NCI-H1092 (cell line): ENCODE data around the gene SFXN5.
"Not testable (repeated sequence)": the region's sequence is repeated elsewhere in the genome, so short reads cannot be mapped to it uniquely, and the experiment has no call there.

Source experiments
- DNase-seq: peaks from one replicate; lab custom pipeline; 2025; lab: John Stamatoyannopoulos, UW

Gene SFXN5

DNA sequence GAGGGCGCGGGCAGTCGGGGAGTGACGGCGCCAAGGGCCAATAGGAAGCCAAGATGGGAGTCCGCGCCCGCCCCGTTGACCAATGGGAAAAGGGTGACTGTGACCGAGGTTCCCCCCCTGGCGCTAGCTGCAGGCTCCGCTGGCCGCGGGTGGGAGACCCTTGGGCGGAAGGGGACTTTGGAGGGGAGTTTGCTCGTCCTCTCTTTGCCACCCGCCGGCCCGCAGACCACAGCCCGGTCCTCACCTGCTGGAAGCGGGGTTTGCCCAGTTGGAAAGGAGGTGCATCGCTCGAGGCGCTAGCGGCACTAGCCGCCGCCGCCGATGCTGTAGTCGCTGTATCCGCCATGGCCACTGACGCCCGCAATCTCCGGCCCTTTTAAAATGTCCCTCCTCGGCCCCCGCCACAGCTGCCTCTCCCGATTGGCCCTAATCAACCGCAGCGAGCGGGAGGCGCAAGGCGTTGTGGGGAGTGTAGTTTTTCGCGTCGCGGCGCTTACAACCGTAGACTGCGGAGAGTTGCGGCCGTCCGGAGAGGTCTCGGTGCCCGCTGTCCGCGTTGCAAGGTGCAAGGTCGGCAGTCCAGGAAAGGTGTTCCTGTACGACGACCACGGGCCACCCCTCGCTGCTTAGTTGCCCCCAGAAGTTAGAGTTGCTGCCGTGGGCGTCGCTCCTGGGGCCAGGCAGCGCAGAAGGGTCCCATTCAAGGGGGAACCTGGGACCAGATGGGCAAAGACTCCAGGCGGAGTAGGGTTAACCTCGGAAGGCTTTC lies at the start of gene SFXN5:
Gene SFXN5, minus strand, starts transcription at position 353 of the 769 bp plus-strand sequence. Its CDS starts 7 bp downstream, at position 346.
- DNase-seq, result peak; percentile 88

DNA sequence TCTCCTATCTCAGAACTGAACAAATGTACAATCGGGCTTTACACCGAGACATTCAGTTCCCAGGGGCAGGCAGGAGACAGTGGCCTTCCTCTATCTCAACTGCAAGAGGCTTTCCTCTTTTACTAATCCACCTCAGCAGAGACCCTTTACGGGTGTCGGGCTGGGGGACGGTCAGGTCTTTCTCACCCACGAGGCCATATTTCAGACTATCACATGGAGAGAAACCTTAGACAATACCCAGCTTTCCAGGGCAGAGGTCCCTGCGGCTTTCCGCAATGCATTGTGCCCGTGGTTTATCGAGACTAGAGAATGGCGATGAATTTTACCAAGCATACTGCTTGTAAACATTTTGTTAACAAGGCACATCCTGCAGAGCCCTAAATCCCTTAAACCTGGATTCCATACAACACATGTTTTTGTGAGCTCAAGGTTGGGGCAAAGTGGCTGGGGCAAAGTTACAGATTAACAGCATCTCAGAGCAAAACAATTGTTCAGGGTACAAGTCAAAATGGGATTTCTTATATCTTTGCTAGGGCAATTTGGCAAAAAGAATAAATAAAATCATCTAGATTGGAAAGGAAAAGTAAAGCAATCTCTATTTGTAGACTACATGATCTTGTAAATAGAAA lies 48.2 kb upstream of the SFXN5 start:
- not testable (repeated sequence) for DNase-seq

DNA sequence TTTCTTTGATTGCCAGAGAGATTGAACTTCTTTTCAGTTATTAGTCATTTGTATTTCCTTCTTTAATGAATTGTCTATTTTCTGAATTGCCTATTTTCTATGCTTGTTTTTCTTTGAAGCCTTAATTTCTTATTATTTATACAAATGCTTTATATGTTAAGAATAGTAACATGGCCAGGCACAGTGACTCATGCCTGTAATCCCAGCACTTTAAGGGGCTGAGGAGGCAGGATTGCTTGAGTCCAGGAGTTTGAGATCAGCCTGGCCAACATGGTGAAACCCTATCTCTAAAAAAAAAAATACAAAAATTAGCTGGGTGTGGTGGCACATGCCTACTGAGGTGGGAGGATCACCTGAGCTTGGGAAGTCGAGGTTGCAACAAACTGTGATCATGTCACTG lies 45.9 kb upstream of the SFXN5 start:
- DNase-seq, result no peak

DNA sequence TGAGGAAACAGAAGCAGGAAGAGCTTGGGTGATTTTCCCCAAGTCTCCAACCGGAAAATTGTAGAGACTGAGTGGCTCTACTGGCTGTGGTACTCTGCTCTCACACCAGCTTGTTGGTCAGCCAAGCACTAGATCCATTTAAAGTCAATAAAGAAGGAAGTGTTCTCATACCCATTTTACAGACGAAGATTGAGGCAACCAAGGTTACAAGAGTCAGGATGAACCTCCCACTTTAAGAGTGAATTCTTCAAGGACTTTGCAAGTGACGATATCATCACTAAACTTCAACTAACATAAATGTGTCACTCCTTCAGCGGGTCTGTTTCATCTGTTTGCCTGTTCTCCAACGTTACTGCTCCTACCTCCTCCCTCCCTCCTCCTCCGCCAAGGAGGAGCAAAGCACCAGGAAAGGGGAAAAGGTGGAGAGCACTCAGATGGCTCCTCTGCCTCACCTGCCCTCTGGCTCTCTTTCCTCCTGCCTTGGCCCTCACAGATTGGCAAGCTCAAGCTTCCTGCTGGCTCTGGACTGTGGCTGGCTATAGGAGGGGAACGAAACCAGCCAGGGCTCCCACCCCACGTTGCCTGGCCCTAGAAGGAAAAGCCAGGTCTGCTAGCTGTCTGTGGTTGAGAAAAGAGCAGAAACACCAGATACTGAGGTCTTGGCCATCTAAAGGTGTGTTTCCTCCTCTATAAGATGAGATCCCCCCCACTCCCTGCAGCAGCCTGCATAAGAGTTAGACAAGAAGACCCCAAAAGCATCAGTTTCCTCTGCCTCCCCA lies 44.9 kb upstream of the SFXN5 start:
- DNase-seq, result no peak

DNA sequence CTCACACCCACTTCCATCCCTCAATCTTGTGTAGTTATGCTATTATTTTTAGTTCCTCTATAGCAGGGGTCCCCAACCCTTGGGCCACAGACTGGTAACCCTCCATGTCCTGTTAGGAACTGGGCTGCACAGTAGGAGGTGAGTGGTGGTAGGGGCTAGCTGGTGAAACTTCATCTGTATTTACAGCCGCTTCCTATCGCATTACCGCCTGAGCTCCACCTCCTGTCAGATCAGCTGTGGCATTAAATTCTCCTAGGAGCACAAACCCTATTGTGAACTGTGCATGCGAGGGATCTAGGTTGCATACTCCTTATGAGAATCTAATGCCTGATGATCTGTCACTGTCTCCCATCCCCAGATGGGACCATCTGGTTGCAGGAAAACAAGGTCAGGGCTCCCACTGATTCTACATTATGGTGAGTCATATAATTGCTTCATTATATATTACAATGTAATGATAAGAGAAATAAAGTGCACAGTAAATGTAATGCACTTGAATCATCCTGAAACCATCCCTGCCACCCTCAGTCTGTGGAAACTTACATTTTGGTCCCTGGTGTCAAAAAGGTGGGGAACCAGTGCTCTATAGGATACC lies 42.9 kb upstream of the SFXN5 start:
- no peak for DNase-seq

GRCh38 chr2:73112913-73113854 lies 41.7 kb upstream of the SFXN5 start, which contains the start of gene RAB11FIP5:
RAB11FIP5 (minus strand) TSS chr2:73112948; CDS start chr2:73112777, 171 bp downstream.
- no peak for DNase-seq

- DNase-seq, result no peak
Measured at GRCh38 chr2:73112026-73112912, 40.8 kb upstream of the SFXN5 start.

DNA sequence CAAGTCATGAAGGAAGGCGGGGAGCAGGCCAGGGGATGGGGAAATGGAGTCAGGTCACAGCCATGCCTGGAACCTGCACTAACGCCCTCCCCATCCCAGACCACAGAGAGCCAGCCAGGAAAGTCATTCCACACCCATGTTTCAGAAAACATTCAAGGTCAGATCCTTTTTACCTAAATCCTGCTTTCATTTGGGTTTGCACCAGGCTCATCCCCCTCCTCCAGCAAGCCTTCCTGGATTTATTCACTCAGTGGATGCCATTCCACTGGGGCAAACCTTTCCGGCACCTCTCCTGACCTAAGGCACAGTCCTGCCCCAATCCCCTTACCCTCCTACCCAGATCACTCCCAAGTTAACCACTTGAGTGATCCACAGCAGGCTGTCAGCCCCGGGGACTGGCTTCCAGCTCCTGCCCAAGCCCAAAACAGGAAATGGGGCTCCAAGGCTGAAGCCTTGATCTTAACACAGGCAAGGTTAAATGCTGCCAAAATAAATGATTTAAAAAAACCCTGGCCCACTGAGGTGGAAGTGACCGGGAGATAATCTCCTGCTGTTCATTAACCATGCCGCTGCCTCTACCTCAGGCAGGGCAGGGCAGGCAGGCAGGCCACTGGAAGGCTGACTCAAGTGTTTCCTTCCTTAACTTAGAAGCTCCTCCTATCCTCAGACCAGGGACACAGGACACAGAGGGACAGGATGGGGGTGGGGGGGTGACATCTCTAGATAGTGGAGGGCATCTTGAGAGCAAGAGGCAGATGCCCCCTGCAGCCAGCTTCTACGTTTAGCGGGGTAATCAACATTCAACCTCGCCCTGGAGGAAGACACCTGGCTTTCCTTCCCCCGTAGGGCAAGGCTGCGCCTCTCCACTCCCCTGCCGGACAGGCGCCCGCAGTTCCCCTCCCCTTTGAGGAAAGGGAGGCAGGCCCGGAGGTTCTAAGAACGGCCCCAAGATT lies 39.8 kb upstream of the SFXN5 start:
- no peak for DNase-seq

GRCh38 chr2:73110168-73111072 lies 38.9 kb upstream of the SFXN5 start:
- no peak for DNase-seq

- no peak for DNase-seq
Measured at GRCh38 chr2:73109431-73110167, 38.1 kb upstream of the SFXN5 start.

DNA sequence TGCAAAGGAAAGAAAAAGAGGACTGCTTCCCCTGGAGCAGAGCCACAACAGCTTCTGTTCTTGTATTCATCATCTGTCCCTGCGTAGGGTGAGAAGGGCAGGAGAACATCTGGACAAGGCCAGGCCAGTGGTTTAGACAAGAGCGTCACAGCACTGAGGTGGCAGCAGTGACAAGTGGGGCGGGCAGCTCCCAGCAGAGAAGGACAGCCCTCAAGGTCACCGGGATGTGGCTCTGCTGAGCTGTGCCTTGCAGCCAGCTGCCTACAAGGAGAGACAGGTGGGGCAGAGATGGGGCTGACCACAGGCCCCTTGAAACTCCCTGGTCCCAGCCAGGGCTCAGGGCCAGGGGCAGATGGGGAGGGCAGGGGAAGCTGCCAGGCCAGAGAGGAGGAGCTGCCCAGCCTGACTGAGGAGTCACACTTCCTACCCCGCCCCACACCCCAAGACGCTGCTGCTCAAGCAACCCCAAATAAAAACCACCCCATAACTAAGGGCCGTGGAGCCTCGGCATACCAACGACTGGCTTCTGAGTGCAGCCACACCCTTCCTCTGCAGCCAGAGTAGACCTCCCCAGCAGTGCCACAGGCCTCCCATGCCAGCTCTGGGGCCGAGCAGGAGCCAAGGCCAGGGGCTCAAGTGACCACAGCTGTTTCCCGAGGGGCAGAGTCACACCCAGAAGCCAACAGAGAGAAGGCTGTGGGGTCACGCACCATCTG lies 35.9 kb upstream of the SFXN5 start:
- no peak for DNase-seq

DNA sequence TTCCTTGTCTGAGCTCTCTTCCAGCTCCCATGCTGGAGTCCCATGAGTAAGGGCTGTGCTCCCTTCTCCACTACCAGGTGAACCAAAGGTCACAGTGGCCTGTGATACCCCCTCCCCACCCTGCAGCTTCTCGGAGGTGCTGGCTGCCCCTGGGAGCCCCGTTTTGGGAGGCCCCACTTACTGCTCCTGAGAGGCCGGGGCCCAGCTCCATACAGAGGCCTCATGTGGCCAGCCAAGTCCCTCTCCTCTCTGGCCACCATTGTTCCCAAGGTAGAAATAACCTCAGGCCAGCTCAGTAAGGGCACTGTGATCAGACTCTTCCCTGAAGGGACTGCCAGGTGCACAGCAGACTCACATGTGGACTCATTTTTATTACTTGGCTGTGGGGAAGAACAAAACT lies 35.3 kb upstream of the SFXN5 start:
- DNase-seq, result no peak

- no peak for DNase-seq
Measured at GRCh38 chr2:73105511-73105971, 34.0 kb upstream of the SFXN5 start.

DNA sequence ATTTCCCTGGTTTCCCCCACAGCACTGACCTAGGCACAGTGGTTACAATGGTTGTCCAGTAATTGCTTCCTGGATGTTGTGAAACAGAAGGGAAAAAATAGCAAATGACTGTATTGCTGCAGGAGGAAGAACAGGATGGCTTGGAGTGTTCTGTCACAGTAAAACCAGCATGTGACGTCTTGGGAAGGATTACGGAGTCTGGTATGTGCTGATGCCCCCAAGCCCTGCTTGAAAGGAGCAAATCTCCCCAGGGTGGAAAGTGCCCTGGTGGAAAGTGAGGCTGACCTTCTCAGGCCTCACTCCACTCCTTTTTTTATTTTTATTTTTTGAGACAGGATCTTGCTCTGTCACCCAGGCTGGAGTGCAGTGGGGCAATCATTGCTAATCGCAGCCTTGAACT lies 33.4 kb upstream of the SFXN5 start:
- DNase-seq, result no peak

DNA sequence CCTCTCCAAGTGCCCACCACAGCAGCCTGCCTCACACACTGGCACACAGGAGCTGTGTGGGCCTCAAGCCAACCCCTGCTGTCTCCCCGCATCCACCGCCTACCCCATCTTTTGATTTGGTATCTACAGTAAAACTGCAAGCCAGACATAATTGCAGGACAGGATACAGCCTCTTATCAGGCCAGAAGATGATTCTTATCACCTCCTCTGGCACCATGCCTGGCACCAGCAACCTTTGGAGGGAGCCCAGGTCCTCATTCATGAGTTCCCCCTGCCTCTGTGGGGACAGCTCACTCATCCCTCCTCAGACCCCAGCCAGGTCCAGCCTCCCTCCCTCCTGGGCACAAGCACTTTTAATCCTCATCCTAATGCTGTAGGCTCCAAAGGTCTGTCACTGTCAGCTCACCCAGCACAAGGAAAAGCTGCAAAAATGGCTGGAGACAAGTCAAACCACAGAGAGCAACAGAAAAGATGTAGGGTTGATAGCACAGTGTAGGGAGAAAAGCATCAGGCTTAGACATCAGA lies 31.6 kb upstream of the SFXN5 start:
- DNase-seq, result peak; percentile 24

- DNase-seq, result no peak
Measured at GRCh38 chr2:73101626-73102256, 30.2 kb upstream of the SFXN5 start.
